HG03045 (cell line): ENCODE results near the gene MEGF11.

ENCODE experiments used
- ATAC-seq: cut with Tn5 transposase; IDR thresholded peaks from one replicate; pipeline ENCODE4 v1.9.1; 2021; ENCODE audit warnings: mild to moderate bottlenecking, moderate library complexity; ENCODE audit not compliant: unreplicated experiment

Gene MEGF11

GRCh38 chr15:66123799-66124198 is 129.8 kb downstream of the MEGF11 start:
- ATAC-seq = no peak

GRCh38 chr15:66120422-66120821 is 133.1 kb downstream of the MEGF11 start:
- ATAC-seq = no peak

- no peak for ATAC-seq
These were observed 135.7 kb downstream of the MEGF11 start for GRCh38 chr15:66117841-66118240.

GRCh38 chr15:66115568-66116206 is 137.9 kb downstream of the MEGF11 start:
- ATAC-seq = no peak

- ATAC-seq = no peak
These were observed 138.6 kb downstream of the MEGF11 start for GRCh38 chr15:66114863-66115425.

- ATAC-seq = no peak
These were observed 141.2 kb downstream of the MEGF11 start for GRCh38 chr15:66112388-66112787.

GRCh38 chr15:66111363-66111762 is 142.2 kb downstream of the MEGF11 start:
- no peak for ATAC-seq

GRCh38 chr15:66110864-66111263 is 142.7 kb downstream of the MEGF11 start:
- ATAC-seq = no peak

GRCh38 chr15:66109826-66110225 is 143.7 kb downstream of the MEGF11 start:
- no peak for ATAC-seq

GRCh38 chr15:66108483-66109265 is 144.9 kb downstream of the MEGF11 start:
- ATAC-seq = no peak

GRCh38 chr15:66107070-66107469 is 146.5 kb downstream of the MEGF11 start:
- ATAC-seq = no peak

- ATAC-seq = no peak
These were observed 148.0 kb downstream of the MEGF11 start for GRCh38 chr15:66105286-66106265.

- ATAC-seq = no peak
These were observed 150.3 kb downstream of the MEGF11 start for GRCh38 chr15:66103293-66103590.

- ATAC-seq = no peak
These were observed 150.8 kb downstream of the MEGF11 start for GRCh38 chr15:66102563-66103292.

- no peak for ATAC-seq
These were observed 151.7 kb downstream of the MEGF11 start for GRCh38 chr15:66101715-66102395.

GRCh38 chr15:66100761-66101160 is 152.8 kb downstream of the MEGF11 start:
- ATAC-seq = no peak

GRCh38 chr15:66099950-66100671 is 153.4 kb downstream of the MEGF11 start:
- ATAC-seq = no peak

GRCh38 chr15:66098022-66098363 is 155.6 kb downstream of the MEGF11 start:
- ATAC-seq = no peak
